Measurements from ENCODE around the gene PFKFB2.
A peak's percentile ranks its signal among the peaks of the same experiment; 100 is the strongest.

PFKFB2 gene

GRCh38 chr1:207089627-207090355 is 36.7 kb downstream of the PFKFB2 start:
- no peak for DNase-seq (ENCODE audit: low spot score)

GRCh38 chr1:207091200-207091908 is 38.3 kb downstream of the PFKFB2 start:
- no peak for DNase-seq (ENCODE audit: low spot score)

GRCh38 chr1:207093944-207094343 is 40.9 kb downstream of the PFKFB2 start:
- DNase-seq (ENCODE audit: low spot score): no peak

- no peak for DNase-seq (ENCODE audit: low spot score)
Measured at GRCh38 chr1:207097871-207098324, 44.8 kb downstream of the PFKFB2 start.

- no peak for DNase-seq (ENCODE audit: low spot score)
Measured at GRCh38 chr1:207101720-207102119, 48.6 kb downstream of the PFKFB2 start.

- no peak for DNase-seq (ENCODE audit: low spot score)
Measured at GRCh38 chr1:207102146-207102545, 49.1 kb downstream of the PFKFB2 start.

- no peak for DNase-seq (ENCODE audit: low spot score)
Measured at GRCh38 chr1:207102659-207103058, 49.6 kb downstream of the PFKFB2 start.

- DNase-seq (ENCODE audit: low spot score): no peak
Measured at GRCh38 chr1:207103892-207104373, 50.9 kb downstream of the PFKFB2 start, which contains the start of gene C4BPA. TSS of gene C4BPA (plus strand) at chr1:207104233. CDS start at chr1:207113026, 8,793 bp downstream.

GRCh38 chr1:207109004-207109403 is 55.9 kb downstream of the PFKFB2 start:
- DNase-seq (ENCODE audit: low spot score): no peak

GRCh38 chr1:207112616-207113296 is 59.7 kb downstream of the PFKFB2 start:
- no peak for DNase-seq (ENCODE audit: low spot score)

- peak; percentile 15 for DNase-seq (ENCODE audit: low spot score)
Measured at GRCh38 chr1:207115269-207115668, 62.2 kb downstream of the PFKFB2 start.

GRCh38 chr1:207124389-207124788 is 71.3 kb downstream of the PFKFB2 start:
- DNase-seq (ENCODE audit: low spot score): no peak

- DNase-seq (ENCODE audit: low spot score): no peak
Measured at GRCh38 chr1:207128336-207128921, 75.4 kb downstream of the PFKFB2 start.

GRCh38 chr1:207129053-207129452 is 76.0 kb downstream of the PFKFB2 start:
- no peak for DNase-seq (ENCODE audit: low spot score)

Measured in GM03348 (cell line).